AG09319 (cell line): Measurements from ENCODE around the gene ADAMTSL1.

Experiments
- DNase-seq: peaks from one replicate; pipeline ENCODE4 v3.0.0-alpha.2; 2010; ENCODE audit warnings: low read depth; ENCODE audit errors: extremely low read depth
- TF ChIP-seq, protein P1 (sequence below): IDR thresholded peaks from 2 replicates; pipeline ENCODE4 v1.5.1; 2011; ENCODE audit warnings: low read depth, mild to moderate bottlenecking, inconsistent platforms, low read length, moderate library complexity

The ADAMTSL1 gene

DNA sequence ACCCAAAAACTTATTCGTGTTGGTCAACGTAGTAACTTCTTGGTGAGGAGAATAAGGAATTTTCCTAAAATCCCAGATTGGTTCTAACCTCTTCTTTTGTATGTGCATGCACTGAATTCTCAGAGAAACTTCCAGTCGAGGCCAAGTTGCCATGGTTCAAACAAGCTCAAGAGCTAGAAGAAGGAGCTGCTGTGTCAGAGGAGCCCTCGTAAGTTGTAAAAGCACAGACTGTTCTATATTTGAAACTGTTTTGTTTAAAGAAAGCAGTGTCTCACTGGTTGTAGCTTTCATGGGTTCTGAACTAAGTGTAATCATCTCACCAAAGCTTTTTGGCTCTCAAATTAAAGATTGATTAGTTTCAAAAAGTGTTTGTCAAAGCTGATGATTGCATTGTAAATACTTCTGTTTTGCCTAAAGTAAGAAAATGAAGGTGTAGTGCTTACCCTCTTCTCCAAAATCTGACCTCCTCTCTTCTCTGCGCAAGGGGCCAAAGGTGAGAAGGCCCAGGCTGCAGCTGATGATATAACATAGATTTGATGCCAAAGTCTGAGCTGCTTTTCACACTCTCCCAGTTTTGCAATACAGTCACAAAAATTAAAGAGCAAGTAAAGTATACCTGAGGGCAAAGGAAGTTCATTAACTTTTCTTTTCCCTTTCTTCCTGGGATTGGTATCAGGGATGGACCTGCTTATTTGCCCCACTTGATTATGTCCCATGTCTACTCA is 210.8 kb downstream of the ADAMTSL1 start:
- DNase-seq, result no peak
- TF ChIP-seq, protein P1, sequence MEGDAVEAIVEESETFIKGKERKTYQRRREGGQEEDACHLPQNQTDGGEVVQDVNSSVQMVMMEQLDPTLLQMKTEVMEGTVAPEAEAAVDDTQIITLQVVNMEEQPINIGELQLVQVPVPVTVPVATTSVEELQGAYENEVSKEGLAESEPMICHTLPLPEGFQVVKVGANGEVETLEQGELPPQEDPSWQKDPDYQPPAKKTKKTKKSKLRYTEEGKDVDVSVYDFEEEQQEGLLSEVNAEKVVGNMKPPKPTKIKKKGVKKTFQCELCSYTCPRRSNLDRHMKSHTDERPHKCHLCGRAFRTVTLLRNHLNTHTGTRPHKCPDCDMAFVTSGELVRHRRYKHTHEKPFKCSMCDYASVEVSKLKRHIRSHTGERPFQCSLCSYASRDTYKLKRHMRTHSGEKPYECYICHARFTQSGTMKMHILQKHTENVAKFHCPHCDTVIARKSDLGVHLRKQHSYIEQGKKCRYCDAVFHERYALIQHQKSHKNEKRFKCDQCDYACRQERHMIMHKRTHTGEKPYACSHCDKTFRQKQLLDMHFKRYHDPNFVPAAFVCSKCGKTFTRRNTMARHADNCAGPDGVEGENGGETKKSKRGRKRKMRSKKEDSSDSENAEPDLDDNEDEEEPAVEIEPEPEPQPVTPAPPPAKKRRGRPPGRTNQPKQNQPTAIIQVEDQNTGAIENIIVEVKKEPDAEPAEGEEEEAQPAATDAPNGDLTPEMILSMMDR, result no peak

DNA sequence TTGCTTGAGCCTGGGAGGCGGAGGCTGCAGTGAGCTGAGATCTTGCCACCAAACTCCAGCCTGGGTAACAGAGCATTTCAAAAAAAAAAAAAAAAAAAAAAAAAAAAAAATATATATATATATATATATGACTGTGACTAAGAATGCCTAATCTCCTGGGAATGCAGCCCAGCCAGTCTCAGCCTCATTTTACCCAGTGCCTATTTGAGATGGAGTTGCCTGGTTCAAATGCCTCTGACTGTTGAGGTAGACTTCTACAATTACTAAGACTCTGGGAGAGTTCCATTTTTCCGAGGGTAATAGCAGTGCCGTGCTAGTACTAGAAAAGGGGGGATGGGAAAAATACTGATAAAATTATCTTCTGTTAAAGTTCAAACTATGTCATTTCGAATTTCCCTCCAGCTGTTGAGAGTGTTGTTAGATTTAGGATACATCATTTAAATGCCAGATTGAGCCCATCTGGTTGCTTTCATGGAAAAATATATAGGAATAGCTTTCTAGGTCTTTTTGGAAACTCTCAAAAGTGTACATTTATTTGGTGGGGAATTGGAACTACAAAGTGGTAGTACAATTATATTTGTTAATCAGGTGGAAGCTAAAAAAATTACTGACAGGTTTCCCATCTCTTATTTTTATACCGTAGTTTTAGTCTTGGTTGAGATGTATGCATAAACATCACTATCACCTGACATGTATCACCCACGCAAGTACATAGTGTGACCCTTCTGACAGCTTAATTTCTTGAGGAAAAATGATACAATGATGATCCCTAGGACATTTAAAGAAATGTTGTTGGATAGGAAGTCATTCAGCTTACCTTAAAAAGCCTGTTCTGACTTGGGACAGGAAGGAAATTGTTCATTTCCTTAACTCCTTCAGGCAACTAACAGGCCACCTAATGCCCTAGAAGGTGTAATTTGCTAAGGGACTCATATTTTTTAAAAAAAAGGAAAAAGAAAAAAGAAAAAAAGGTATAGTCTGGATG is 214.9 kb downstream of the ADAMTSL1 start:
- DNase-seq, result no peak
- TF ChIP-seq, protein P1, result no peak

DNA sequence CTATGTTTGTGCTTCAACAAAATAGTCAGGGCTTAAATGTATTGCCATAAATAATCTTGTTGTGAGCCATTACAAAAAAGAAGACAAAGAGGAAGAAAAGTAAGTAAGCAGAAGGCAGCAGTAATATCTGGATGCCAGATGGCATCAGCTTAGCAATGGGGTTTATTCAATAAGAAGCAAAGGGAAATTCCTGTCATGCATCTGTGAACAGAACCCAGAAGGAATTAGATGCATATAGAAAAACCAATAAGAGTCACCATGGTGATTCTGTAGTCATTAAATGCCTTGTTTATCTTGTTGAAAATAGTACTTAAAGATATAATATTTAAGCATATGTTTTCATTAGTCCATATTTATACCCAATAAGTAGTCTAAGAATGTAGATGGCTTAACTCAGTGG is 216.0 kb downstream of the ADAMTSL1 start:
- DNase-seq, result no peak
- TF ChIP-seq, protein P1, result no peak

DNA sequence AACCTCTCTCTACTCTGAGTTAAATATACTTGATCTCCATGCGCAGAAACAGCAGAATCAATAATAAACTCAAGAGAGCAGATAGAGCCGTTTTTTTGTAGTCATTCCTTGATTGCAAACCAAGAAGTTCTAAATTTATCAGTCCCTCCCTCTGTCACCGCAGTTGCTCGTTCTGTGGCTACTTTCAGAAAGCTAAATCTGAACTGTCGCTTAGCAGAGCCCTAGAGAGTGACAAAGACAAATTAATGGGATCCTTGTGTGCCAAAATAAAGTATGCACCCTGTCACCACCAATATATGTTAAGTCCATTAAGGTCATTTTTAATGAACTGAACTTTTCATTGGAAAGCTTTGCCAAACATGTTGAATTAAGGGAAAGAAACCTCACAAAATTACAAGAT is 218.3 kb downstream of the ADAMTSL1 start:
- DNase-seq, result no peak
- TF ChIP-seq, protein P1, result no peak

DNA sequence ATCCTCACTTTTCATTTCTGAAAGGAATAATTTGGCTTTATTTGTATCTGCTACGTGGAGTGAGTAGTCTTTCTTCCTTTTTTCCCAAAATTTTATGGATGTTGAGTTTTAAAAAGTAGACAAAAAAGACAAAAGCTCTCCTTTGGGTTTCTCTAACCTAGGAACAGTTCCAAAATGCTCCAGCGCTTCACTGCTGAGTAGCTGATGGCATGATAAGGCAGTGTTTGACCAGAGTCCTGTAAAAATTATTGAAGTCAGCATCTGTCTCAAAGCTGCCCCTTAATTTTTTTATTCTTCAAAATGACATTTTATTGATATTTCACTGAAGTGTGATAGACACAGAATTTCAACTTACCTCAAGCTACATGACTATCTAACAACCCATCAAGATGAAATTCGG is 219.0 kb downstream of the ADAMTSL1 start:
- DNase-seq, result no peak
- TF ChIP-seq, protein P1, result no peak

DNA sequence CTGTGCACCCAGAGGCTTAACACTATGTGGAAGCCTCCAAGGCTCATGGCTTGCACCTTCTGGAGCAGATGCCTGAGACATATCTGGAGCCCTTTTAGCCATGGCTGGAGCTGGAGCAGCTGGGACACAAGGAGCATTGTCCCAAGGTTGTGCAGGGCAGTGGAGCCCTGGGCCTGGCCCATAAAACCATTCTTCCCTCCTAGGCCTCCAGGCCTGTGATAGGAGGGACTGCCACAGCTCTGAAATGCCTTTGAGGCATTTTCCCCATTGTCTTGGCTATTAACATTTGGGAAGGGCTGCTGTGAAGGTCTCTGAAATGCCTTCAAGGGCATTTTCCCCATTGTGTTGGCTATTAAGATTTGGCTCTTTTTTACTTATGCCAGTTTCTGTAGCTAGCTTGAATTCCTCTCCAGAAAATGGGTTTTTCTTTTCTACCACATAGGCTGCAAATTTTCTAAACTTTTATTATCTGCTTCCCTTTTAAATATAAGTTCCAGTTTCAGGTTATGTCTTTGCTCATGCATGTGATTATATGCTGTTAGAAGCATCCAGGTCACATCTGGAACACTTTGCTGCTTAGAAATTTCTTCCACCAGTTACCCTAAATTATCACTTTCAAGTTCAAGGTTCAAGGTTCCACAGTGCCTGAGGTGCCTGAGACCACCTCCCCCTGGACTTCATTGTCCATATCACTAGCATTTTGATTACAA is 221.2 kb downstream of the ADAMTSL1 start:
- no peak for DNase-seq
- TF ChIP-seq, protein P1, result no peak
